Measurements from ENCODE around the gene TBC1D2B.
"Not testable (repeated sequence)": the region's sequence is repeated elsewhere in the genome, so short reads cannot be mapped to it uniquely, and the experiment has no call there.

GRCh38 chr15:77967235-77967615 lies 110.3 kb downstream of the TBC1D2B start:
- TF ChIP-seq CTCF, POLR2A (IDR thresholded peaks at IDR 0.05): not testable (repeated sequence)

All from upper lobe of left lung (tissue), 4 donors.